GM21576 (cell line): ENCODE results near the gene KRT40.
"Not testable (repeated sequence)": the region's sequence is repeated elsewhere in the genome, so short reads cannot be mapped to it uniquely, and the experiment has no call there.

Experiments
- ATAC-seq: cut with Tn5 transposase; IDR thresholded peaks from one replicate; pipeline ENCODE4 v1.9.1; 2021; ENCODE audit warnings: mild to moderate bottlenecking, moderate library complexity; ENCODE audit not compliant: unreplicated experiment

Gene KRT40

GRCh38 chr17:40984226-40984625 lies at the start of gene KRT40:
Gene KRT40, minus strand, starts transcription at chr17:40984326. Its CDS starts 53 bp downstream, at chr17:40984273.
- ATAC-seq: no peak

- no peak for ATAC-seq
Observed at GRCh38 chr17:41029633-41030245, 45.6 kb upstream of the KRT40 start, which contains the start of gene KRTAP1-4. Gene KRTAP1-4, minus strand, starts transcription at chr17:41030195. Its CDS starts 117 bp downstream, at chr17:41030078.

GRCh38 chr17:41026715-41027471 lies 42.8 kb upstream of the KRT40 start, which contains the start of gene KRTAP1-5:
Gene KRTAP1-5, minus strand, starts transcription at chr17:41027208. Its CDS starts 53 bp downstream, at chr17:41027155.
- no peak for ATAC-seq

- no peak for ATAC-seq
Observed at GRCh38 chr17:41024697-41025096, 40.6 kb upstream of the KRT40 start.

GRCh38 chr17:41020336-41020735 lies 36.2 kb upstream of the KRT40 start:
- no peak for ATAC-seq

GRCh38 chr17:41019415-41019814 lies 35.3 kb upstream of the KRT40 start:
- ATAC-seq: no peak

- ATAC-seq: no peak
Observed at GRCh38 chr17:41018541-41018940, 34.4 kb upstream of the KRT40 start.

- ATAC-seq: no peak
Observed at GRCh38 chr17:41016578-41017215, 32.6 kb upstream of the KRT40 start.

GRCh38 chr17:41015454-41015853 lies 31.3 kb upstream of the KRT40 start:
- no peak for ATAC-seq

GRCh38 chr17:41013606-41014005 lies 29.5 kb upstream of the KRT40 start:
- no peak for ATAC-seq

GRCh38 chr17:41013181-41013580 lies 29.1 kb upstream of the KRT40 start:
- ATAC-seq: no peak

GRCh38 chr17:41012326-41013120 lies 28.4 kb upstream of the KRT40 start:
- ATAC-seq: no peak

GRCh38 chr17:41010441-41010840 lies 26.3 kb upstream of the KRT40 start:
- ATAC-seq: no peak

GRCh38 chr17:41009936-41010335 lies 25.8 kb upstream of the KRT40 start:
- ATAC-seq: no peak

GRCh38 chr17:41009301-41009760 lies 25.2 kb upstream of the KRT40 start:
- ATAC-seq: no peak

GRCh38 chr17:41008811-41009210 lies 24.7 kb upstream of the KRT40 start, which contains the start of gene KRTAP3-1:
Gene KRTAP3-1, minus strand, starts transcription at chr17:41009128. Its CDS starts 54 bp downstream, at chr17:41009074.
- no peak for ATAC-seq

GRCh38 chr17:41004397-41004796 lies 20.3 kb upstream of the KRT40 start:
- ATAC-seq: no peak

- ATAC-seq: no peak
Observed at GRCh38 chr17:41003926-41004325, 19.8 kb upstream of the KRT40 start.

- ATAC-seq: no peak
Observed at GRCh38 chr17:41002814-41003213, 18.7 kb upstream of the KRT40 start.

- ATAC-seq: no peak
Observed at GRCh38 chr17:41001795-41002194, 17.7 kb upstream of the KRT40 start.

- not testable (repeated sequence) for ATAC-seq
Observed at GRCh38 chr17:40999563-40999962, 15.4 kb upstream of the KRT40 start, which contains the start of gene KRTAP3-2. Gene KRTAP3-2, minus strand, starts transcription at chr17:40999906. Its CDS starts 53 bp downstream, at chr17:40999853.
